ENCODE measurements around the gene LRRC34. TPM values are rescaled to one million over a fixed set of nuclear protein-coding genes. Genes with fewer than 3 reads are reported as not detected.

The LRRC34 gene
- total and polyA plus RNA-seq, 9 of the 15 experiments (the other 6 are each of a cell fraction or from before 2014, with no cell fraction given) = 0.17 to 0.30 TPM; not detected in 7

DNA sequence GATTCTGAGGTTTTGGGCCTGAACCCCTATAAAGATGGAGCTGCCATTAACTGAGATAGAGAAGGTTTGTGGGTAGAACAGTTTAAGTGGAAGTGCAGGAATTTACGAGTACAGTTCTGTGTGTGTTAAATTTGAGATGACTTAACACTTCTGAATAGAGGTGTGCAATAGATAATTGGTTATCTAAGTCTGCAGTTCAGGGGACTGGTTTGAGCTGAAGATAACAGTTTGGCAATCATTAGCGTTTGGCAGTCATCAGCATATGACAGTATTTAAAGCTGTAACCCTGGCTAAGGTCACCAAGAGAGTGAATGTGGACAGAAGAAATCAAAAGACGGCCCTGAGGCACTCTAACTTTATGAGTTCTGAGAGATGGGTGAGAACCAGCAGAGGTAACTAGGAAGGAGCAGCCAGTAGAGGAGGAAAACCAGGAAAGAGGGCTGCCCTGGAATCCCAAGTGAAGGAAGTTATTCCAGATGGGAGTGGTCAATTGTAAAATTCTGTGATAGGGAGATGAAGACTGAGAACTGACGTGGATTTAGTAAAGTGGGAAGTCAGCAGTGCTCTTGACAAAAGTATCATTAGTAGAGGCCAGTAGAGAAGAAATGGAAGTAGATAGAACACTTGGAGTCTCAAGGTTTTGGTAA is 31.4 kb downstream of the LRRC34 start (continued):
- TF ChIP-seq, protein P1, sequence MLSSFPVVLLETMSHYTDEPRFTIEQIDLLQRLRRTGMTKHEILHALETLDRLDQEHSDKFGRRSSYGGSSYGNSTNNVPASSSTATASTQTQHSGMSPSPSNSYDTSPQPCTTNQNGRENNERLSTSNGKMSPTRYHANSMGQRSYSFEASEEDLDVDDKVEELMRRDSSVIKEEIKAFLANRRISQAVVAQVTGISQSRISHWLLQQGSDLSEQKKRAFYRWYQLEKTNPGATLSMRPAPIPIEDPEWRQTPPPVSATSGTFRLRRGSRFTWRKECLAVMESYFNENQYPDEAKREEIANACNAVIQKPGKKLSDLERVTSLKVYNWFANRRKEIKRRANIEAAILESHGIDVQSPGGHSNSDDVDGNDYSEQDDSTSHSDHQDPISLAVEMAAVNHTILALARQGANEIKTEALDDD (IDR thresholded peaks at IDR 0.05) = peak; percentile 92
- TF ChIP-seq CC2D1A (IDR thresholded peaks at IDR 0.05) (peak; percentile 69; the same call in 1 of the 2 replicates), ATF1 (CRISPR knock-in tag; IDR thresholded peaks at IDR 0.05) (no peak), ATF1 (tag; IDR thresholded peaks at IDR 0.05) (peak; percentile 37; the same call in 1 of the 2 replicates), OTX1 (CRISPR knock-in tag; IDR thresholded peaks at IDR 0.05) (no peak), MTA3 (IDR thresholded peaks at IDR 0.05; ENCODE audit: borderline replicate concordance) (no peak), MYNN (IDR thresholded peaks at IDR 0.05) (0 out of 2 replicates have a peak, but pooled peaks have one; percentile 35), MYNN (CRISPR knock-in tag; IDR thresholded peaks at IDR 0.05) (no peak), PKNOX1 (IDR thresholded peaks at IDR 0.05) (peak; percentile 40), ZNF274 (IDR thresholded peaks at IDR 0.05; ENCODE audit: borderline replicate concordance, low read depth, low read length) (no peak), SMAD4 (CRISPR knock-in tag; conservative IDR thresholded peaks at IDR 0.05) (no peak; the same call in 1 of the 2 replicates), ZNF707 (CRISPR knock-in tag; conservative IDR thresholded peaks at IDR 0.05) (no peak), MYBL2 (IDR thresholded peaks at IDR 0.05; ENCODE audit: low read depth) (no peak), MYBL2 (CRISPR knock-in tag; IDR thresholded peaks at IDR 0.05; ENCODE audit: borderline replicate concordance) (no peak), KLF6 (CRISPR knock-in tag; IDR thresholded peaks at IDR 0.05; ENCODE audit: borderline replicate concordance) (no peak), RBM39 (optimal IDR thresholded peaks at IDR 0.05; ENCODE audit: low read depth, low read length) (no peak), ZNF592 (IDR thresholded peaks at IDR 0.05) (0 out of 2 replicates have a peak, but pooled peaks have one; percentile 39), NFE2 (IDR thresholded peaks at IDR 0.05; ENCODE audit: low read depth) (peak; percentile 85), KDM2B (CRISPR knock-in tag; IDR thresholded peaks at IDR 0.05) (no peak), ZBTB49 (CRISPR knock-in tag; IDR thresholded peaks at IDR 0.05; ENCODE audit: borderline replicate concordance) (no peak)
- TF ChIP-seq, protein P2, sequence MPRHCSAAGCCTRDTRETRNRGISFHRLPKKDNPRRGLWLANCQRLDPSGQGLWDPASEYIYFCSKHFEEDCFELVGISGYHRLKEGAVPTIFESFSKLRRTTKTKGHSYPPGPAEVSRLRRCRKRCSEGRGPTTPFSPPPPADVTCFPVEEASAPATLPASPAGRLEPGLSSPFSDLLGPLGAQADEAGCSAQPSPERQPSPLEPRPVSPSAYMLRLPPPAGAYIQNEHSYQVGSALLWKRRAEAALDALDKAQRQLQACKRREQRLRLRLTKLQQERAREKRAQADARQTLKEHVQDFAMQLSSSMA (CRISPR knock-in tag; IDR thresholded peaks at IDR 0.05) = no peak
